Measurements from ENCODE around the gene KCNN1. TPM values are rescaled to one million over a fixed set of nuclear protein-coding genes. Genes with fewer than 3 reads are reported as not detected.
"Not testable (repeated sequence)": the region's sequence is repeated elsewhere in the genome, so short reads cannot be mapped to it uniquely, and the experiment has no call there.

KCNN1 gene
- total and polyA plus RNA-seq, 7 experiments from 2014 or later, result 0.05 TPM; not detected in 6

DNA sequence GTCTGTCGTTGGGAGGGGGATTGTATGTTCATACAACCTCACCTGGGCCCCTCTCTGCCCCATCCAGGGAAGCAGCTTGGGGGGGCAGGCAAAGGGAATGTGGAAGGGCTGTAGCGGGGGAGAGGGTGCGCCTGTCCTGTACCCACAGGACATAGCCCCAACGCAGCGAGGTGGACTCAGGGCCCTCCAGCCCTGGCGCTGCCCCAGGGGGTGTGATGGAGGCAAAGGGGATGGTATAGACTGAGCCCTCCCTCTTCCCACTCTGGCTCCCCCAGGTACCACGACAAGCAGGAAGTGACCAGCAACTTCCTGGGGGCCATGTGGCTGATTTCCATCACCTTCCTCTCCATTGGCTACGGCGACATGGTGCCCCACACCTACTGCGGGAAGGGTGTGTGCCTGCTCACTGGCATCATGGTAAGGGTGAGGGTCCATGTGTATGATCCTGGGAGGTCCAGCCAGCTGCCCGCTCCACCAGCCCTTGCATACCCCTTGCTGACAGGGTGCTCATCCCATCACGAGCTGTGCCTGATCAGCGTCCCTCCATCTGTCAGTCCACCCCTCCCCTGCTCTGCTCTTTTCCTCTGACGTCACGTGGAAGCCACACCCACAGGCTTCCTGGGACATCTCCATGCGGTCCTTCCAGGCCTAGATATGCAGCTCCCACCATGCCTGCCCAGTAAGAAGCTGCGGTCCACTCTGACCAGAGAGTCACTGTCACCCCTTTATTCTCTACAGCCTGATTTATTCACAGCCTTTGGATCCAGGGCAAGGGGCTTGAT, 18.3 kb downstream of the KCNN1 start:
- no peak for DNase-seq
- Histone ChIP-seq H3K27me3 (ENCODE audit: control insufficient read depth in 2 of 2, insufficient read depth in 2 of 2, low read length in 2 of 2) (no peaks in the 10 kb centered on the region), H3K9me3 (ENCODE audit: control insufficient read depth in 2 of 3, low read length in 3 of 3) (no peaks in the 10 kb centered on the region), H3K27ac (ENCODE audit: low read depth, low read length) (no peak overlapping the region), H3K4me1 (ENCODE audit: control insufficient read depth in 2 of 2, insufficient read depth in 2 of 2, low read length in 2 of 2) (no peaks in the 10 kb centered on the region), H3K36me3 (ENCODE audit: control insufficient read depth in 2 of 3, insufficient read depth in 3 of 3, low read length in 3 of 3) (no peaks in the 10 kb centered on the region), H3K4me3 (ENCODE audit: low read length) (no peak overlapping the region)
- Mint-ChIP-seq H3K36me3 (no peaks in the 10 kb centered on the region), H3K9me3 (no peaks in the 10 kb centered on the region), H3K27ac (peak overlapping the region in 1 of 9 donors; percentile 41), H3K4me1 (peaks cover 0 to 7% (median 0%) of the 10 kb centered on the region in 7 donors), H3K27me3 (peaks cover 4 to 11% (median 5%) of the 10 kb centered on the region in 5 donors), H3K4me3 (no peak overlapping the region)
- ATAC-seq, result no peak
- intact Hi-C loops (cut with micrococcal nuclease), result no loop called here
- ChIA-PET CTCF (no interaction called here), POLR2A (no interaction called here)

DNA sequence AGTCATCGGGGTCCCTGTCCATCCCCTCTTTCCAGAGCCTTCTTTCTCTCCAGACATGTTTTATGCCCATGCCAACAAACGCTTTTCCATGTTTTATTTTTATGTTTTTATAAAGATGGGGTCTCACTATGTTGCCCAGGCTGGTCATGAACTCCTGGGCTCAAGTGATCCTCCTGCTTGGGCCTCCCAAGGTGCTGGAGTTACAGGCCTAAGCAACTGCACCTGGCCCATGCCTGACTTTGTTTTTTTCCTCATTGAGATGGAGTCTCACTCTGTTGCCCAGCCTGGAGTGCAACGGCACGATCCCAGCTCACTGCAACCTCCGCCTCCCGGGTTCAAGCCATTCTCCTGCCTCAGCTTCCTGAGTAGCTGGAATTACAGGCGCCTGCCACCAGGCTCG, 19.7 kb downstream of the KCNN1 start:
- H3K27ac ChIP-seq (ENCODE audit: low read depth, low read length); intact Hi-C loops (cut with micrococcal nuclease); H3K36me3 Mint-ChIP-seq; H3K36me3 ChIP-seq (ENCODE audit: control insufficient read depth in 2 of 3, insufficient read depth in 3 of 3, low read length in 3 of 3); H3K27me3 ChIP-seq (ENCODE audit: control insufficient read depth in 2 of 2, insufficient read depth in 2 of 2, low read length in 2 of 2); H3K27ac Mint-ChIP-seq; DNase-seq; H3K9me3 ChIP-seq (ENCODE audit: control insufficient read depth in 2 of 3, low read length in 3 of 3); ATAC-seq; H3K27me3 Mint-ChIP-seq; H3K9me3 Mint-ChIP-seq; H3K4me3 Mint-ChIP-seq; CTCF ChIA-PET; H3K4me1 ChIP-seq (ENCODE audit: control insufficient read depth in 2 of 2, insufficient read depth in 2 of 2, low read length in 2 of 2); H3K4me3 ChIP-seq (ENCODE audit: low read length); H3K4me1 Mint-ChIP-seq: not testable (repeated sequence)
- POLR2A ChIA-PET, result interaction anchor here (0.6 kb wide), 1 partner anchor 228 kb away, joined by 3 read pairs; no protein-coding TSS in a partner anchor

GRCh38 chr19:17988161-17988560, 21.3 kb downstream of the KCNN1 start:
- Mint-ChIP-seq H3K4me3 (no peak overlapping the region), H3K27ac (no peak overlapping the region), H3K36me3 (no peaks in the 10 kb centered on the region), H3K9me3 (no peaks in the 10 kb centered on the region), H3K27me3 (no peaks in the 10 kb centered on the region), H3K4me1 (peaks cover 0 to 5% (median 0%) of the 10 kb centered on the region in 7 donors)
- H3K4me1 ChIP-seq (ENCODE audit: control insufficient read depth in 2 of 2, insufficient read depth in 2 of 2, low read length in 2 of 2), result no peaks in the 10 kb centered on the region
- H3K9me3 ChIP-seq (ENCODE audit: control insufficient read depth in 2 of 3, low read length in 3 of 3), result no peaks in the 10 kb centered on the region
- no peaks in the 10 kb centered on the region for H3K36me3 ChIP-seq (ENCODE audit: control insufficient read depth in 2 of 3, insufficient read depth in 3 of 3, low read length in 3 of 3)
- intact Hi-C loops (cut with micrococcal nuclease), result no loop called here
- H3K4me3 ChIP-seq (ENCODE audit: low read length), result no peak overlapping the region
- ChIA-PET POLR2A (interaction anchor here (0.5 kb wide), 1 partner anchor 15 kb away, joined by 4 read pairs; no protein-coding TSS in a partner anchor), CTCF (interaction anchor here (0.6 to 2.0 kb wide), 3 partner anchors 42 to 54 kb away, joined by 3 to 6 read pairs (median 3); no protein-coding TSS in a partner anchor)
- ATAC-seq (no peak), DNase-seq (no peak)
- no peak overlapping the region for H3K27ac ChIP-seq (ENCODE audit: low read depth, low read length)
- H3K27me3 ChIP-seq (ENCODE audit: control insufficient read depth in 2 of 2, insufficient read depth in 2 of 2, low read length in 2 of 2), result no peaks in the 10 kb centered on the region

DNA sequence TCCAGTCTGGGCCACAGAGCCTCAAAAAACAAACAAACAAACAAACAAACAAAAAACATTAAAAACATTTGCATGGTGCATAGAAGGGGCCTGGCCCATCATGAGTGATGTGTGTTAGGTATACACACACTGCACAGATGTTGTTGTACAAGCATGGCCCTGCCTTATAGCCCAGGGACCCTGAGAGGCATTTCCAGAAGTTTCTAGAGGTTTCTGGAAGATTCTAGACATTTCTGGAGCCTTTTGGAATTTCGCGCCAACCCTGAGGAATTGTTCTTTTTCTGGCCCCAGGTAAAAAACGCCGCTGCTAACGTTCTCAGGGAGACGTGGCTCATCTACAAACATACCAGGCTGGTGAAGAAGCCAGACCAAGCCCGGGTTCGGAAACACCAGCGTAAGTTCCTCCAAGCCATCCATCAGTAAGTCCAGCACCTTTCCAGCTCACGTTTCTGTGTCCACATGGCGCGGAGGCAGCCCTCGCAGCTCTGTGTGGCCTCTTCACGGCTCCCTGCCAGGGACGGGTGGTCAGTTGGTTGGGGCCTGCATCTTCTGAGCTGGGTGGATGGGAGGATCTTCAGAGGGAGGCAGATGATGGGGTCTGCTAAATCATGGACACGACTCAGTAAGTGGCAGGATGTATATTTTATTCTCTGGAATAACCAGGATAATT, 22.7 kb downstream of the KCNN1 start:
- intact Hi-C loops (cut with micrococcal nuclease), result no loop called here
- no peaks in the 10 kb centered on the region for H3K27me3 ChIP-seq (ENCODE audit: control insufficient read depth in 2 of 2, insufficient read depth in 2 of 2, low read length in 2 of 2)
- Mint-ChIP-seq H3K36me3 (no peaks in the 10 kb centered on the region), H3K27ac (no peak overlapping the region), H3K4me3 (no peak overlapping the region), H3K27me3 (no peaks in the 10 kb centered on the region), H3K4me1 (peaks cover 0 to 5% (median 0%) of the 10 kb centered on the region in 7 donors), H3K9me3 (no peaks in the 10 kb centered on the region)
- CTCF ChIA-PET, result interaction anchor here (2.0 kb wide), 1 partner anchor 52 kb away, joined by 6 read pairs; no protein-coding TSS in a partner anchor
- ATAC-seq (no peak), DNase-seq (no peak)
- H3K9me3 ChIP-seq (ENCODE audit: control insufficient read depth in 2 of 3, low read length in 3 of 3), result no peaks in the 10 kb centered on the region
- POLR2A ChIA-PET, result no interaction called here
- no peaks in the 10 kb centered on the region for H3K36me3 ChIP-seq (ENCODE audit: control insufficient read depth in 2 of 3, insufficient read depth in 3 of 3, low read length in 3 of 3)
- no peaks in the 10 kb centered on the region for H3K4me1 ChIP-seq (ENCODE audit: control insufficient read depth in 2 of 2, insufficient read depth in 2 of 2, low read length in 2 of 2)
- no peak overlapping the region for H3K27ac ChIP-seq (ENCODE audit: low read depth, low read length)
- H3K4me3 ChIP-seq (ENCODE audit: low read length), result no peak overlapping the region

DNA sequence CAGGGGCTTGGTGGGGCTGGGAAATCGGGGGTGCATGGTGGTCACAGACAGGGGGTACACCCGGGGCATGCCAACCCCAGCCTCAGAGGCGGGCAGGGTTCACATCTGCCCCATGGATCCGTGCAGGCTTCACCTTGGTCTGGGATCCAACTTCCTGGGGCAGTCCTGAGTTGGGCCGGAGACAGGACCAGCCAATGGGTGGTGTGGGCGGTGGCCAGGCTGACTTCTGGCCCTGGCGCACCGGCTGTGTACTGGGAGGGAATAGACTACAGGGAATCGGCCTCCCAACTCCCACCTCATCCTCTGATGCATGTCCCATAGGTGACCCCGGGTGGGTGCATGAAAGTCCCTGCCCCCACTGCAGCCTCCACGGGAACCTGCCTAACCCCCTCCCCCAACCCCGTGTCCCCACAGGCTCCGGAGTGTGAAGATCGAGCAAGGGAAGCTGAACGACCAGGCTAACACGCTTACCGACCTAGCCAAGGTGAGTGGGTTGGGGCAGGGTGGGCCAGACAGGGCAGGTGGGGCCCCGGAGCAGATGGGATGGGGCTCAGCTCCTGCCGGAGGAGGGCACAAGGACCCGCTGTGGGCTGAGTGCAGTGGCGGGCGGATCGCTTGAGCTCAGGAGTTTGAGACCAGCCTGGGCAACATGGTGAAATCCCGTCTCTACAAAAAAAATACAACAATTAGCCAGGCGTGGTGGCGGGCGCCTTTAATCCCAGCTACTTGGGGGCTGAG, 26.3 kb downstream of the KCNN1 start:
- H3K36me3 ChIP-seq (ENCODE audit: control insufficient read depth in 2 of 3, insufficient read depth in 3 of 3, low read length in 3 of 3), result no peaks in the 10 kb centered on the region
- Mint-ChIP-seq H3K36me3 (no peaks in the 10 kb centered on the region), H3K4me3 (no peak overlapping the region), H3K27me3 (peaks cover 0 to 14% (median 0%) of the 10 kb centered on the region in 5 donors), H3K9me3 (no peaks in the 10 kb centered on the region), H3K27ac (no peak overlapping the region), H3K4me1 (peaks cover 0 to 6% (median 4%) of the 10 kb centered on the region in 7 donors)
- H3K4me3 ChIP-seq (ENCODE audit: low read length), result no peak overlapping the region
- no peaks in the 10 kb centered on the region for H3K9me3 ChIP-seq (ENCODE audit: control insufficient read depth in 2 of 3, low read length in 3 of 3)
- no peaks in the 10 kb centered on the region for H3K27me3 ChIP-seq (ENCODE audit: control insufficient read depth in 2 of 2, insufficient read depth in 2 of 2, low read length in 2 of 2)
- ChIA-PET CTCF (interaction anchor here (0.5 to 13.8 kb wide), 3 partner anchors 51 to 122 kb away, joined by 3 to 224 read pairs (median 3); partner anchors contain the start of genes CCDC124 and SLC5A5), POLR2A (no interaction called here)
- DNase-seq (no peak), ATAC-seq (no peak)
- H3K4me1 ChIP-seq (ENCODE audit: control insufficient read depth in 2 of 2, insufficient read depth in 2 of 2, low read length in 2 of 2), result peaks cover 0 to 7% of the 10 kb centered on the region in 2 donors
- no peak overlapping the region for H3K27ac ChIP-seq (ENCODE audit: low read depth, low read length)
- intact Hi-C loops (cut with micrococcal nuclease), result no loop called here

GRCh38 chr19:17996826-17997316, 30.0 kb downstream of the KCNN1 start:
- DNase-seq (peak; percentile 69 to 91 (median 79)), ATAC-seq (peak; percentile 55)
- H3K4me1 Mint-ChIP-seq, result peaks cover 10 to 25% (median 18%) of the 10 kb centered on the region in 7 donors
- H3K4me1 ChIP-seq (ENCODE audit: control insufficient read depth in 2 of 2, insufficient read depth in 2 of 2, low read length in 2 of 2), result peaks cover 11 to 15% of the 10 kb centered on the region in 2 donors
- H3K27ac Mint-ChIP-seq, result peak overlapping the region in 6 of 9 donors; percentile 9 to 76 (median 48)
- ChIA-PET POLR2A (interaction anchor here (0.6 to 2.2 kb wide), 10 partner anchors 11 to 138 kb away, joined by 3 to 11 read pairs (median 4); partner anchors contain the start of genes ARRDC2, CCDC124 and RPL18A), CTCF (interaction anchor here (0.6 to 13.8 kb wide), 15 partner anchors 11 to 568 kb away, joined by 3 to 224 read pairs (median 4); partner anchors contain the start of genes CCDC124 and RPL18A)
- H3K36me3 Mint-ChIP-seq, result peaks cover 0 to 3% (median 0%) of the 10 kb centered on the region in 5 donors
- peaks cover 0 to 3% (median 0%) of the 10 kb centered on the region in 11 donors for H3K9me3 Mint-ChIP-seq
- H3K27me3 ChIP-seq (ENCODE audit: control insufficient read depth in 2 of 2, insufficient read depth in 2 of 2, low read length in 2 of 2), result no peaks in the 10 kb centered on the region
- H3K9me3 ChIP-seq (ENCODE audit: control insufficient read depth in 2 of 3, low read length in 3 of 3), result no peaks in the 10 kb centered on the region
- H3K4me3 Mint-ChIP-seq, result no peak overlapping the region
- intact Hi-C loops (cut with micrococcal nuclease), result loop anchor here (1.0 to 5.0 kb wide), 6 partner anchors 50 to 254 kb away; partner anchors contain the start of genes RPL18A (in 2 of the 2) and SLC5A5 (in 1 of the 2)
- no peaks in the 10 kb centered on the region for H3K36me3 ChIP-seq (ENCODE audit: control insufficient read depth in 2 of 3, insufficient read depth in 3 of 3, low read length in 3 of 3)
- no peak overlapping the region for H3K4me3 ChIP-seq (ENCODE audit: low read length)
- H3K27ac ChIP-seq (ENCODE audit: low read depth, low read length), result no peak overlapping the region
- H3K27me3 Mint-ChIP-seq, result peaks cover 0 to 14% (median 0%) of the 10 kb centered on the region in 5 donors
